Measurements from ENCODE around the gene CIPC.

CIPC gene

DNA sequence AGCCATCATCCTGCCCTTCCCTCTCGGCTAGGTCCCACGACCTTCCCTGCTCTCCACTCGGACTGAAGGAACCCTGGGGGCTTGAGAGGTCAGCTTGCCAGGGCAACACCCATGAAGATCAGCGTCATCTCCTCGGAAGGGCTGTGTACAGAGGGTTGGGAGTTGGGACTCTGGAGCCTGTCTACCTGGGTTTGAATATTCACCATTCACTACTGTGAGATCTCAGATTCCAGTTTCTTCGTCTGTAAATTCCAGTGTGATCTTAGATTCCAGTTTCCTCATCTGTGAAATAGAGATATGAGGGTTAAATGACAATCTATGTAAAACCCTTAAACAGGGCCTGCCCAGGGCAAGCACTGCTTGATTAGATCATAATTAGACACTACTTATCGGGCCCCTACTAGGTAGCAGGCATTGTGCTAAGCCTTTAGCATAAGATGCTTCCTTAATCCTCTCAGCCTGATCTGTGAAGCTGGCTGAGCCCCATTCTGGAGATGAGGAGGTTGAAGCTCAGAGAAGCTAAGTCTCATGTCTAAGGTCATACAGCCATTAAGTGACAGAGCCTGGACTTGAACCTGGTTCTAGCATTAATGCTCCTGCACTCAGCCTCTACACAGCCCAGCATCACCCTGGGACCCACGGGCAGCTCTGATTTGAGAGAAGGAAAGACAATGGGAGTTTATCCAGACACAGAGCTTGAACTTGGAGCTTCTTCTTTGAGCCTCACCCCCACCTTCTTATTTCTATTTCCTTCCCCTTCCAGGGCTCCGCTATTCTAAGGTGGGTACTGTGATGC, 44.1 kb downstream of the CIPC start:
- Histone ChIP-seq H3K4me1 (ENCODE audit: control insufficient read depth, insufficient read depth, low read length) (no peaks in the 10 kb centered on the region), H3K27ac (ENCODE audit: low read depth, low read length) (no peak overlapping the region), H3K36me3 (ENCODE audit: control insufficient read depth, insufficient read depth, low read length) (no peaks in the 10 kb centered on the region), H3K4me3 (ENCODE audit: low read length) (no peak overlapping the region), H3K27me3 (ENCODE audit: control insufficient read depth, insufficient read depth, low read length) (peaks cover 50% of the 10 kb centered on the region), H3K9ac (ENCODE audit: low read length) (no peak overlapping the region)

DNA sequence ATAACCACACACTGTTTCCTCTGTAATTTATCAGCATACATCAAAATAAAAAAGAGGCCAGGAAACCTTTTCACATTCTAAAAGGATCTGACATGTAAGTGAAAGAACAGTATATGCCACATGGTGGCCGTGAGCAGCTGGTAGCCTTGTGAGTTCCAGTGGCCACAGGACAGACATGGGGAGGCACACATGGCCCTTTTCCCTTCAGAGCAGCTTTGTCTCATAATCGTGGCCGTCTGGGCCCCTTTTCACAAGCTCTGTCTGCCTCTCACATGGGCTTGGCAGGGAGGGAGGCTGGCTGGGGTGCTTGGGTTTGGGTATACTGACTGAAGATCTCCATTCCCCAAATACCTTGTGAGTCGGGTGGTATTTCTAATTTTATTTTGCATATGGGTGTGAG, 45.0 kb downstream of the CIPC start:
- Histone ChIP-seq H3K27me3 (ENCODE audit: control insufficient read depth, insufficient read depth, low read length) (peaks cover 45% of the 10 kb centered on the region), H3K4me3 (ENCODE audit: low read length) (no peak overlapping the region), H3K27ac (ENCODE audit: low read depth, low read length) (no peak overlapping the region), H3K9ac (ENCODE audit: low read length) (no peak overlapping the region), H3K4me1 (ENCODE audit: control insufficient read depth, insufficient read depth, low read length) (no peaks in the 10 kb centered on the region), H3K36me3 (ENCODE audit: control insufficient read depth, insufficient read depth, low read length) (no peaks in the 10 kb centered on the region)

DNA sequence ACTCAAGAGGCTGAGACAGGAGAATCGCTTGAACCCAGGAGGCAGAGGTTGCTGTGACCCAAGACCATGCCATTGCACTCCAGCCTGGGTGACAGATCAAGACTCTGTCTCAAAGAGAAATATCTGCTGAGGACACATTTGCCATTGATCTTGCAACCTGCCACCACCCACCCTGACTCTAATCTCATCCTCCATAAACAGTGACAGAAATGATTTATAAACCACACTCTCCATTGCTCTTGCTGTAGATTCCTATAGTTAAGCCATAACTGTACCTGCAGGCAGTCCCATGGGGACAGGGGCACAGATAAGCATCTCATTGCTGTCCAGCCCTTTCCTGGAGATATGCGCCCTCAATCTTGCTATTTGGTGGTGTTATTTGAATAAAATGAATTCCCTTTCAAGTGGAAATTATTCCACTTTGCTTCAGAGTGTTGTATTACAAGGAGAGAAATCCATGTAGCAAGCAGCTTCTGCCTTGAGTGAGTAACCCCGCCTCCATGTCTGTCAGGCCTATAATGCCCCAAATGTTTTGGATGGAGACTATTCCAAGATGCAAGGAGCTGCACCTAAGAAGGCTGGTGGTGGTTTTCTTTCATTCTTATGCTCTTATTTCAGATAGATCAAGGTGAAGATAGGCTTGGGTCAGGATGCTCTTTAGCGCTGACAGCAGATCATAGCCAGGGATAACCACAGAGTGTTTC, 46.5 kb downstream of the CIPC start:
- Histone ChIP-seq H3K27ac (ENCODE audit: low read depth, low read length) (no peak overlapping the region), H3K4me3 (ENCODE audit: low read length) (no peak overlapping the region), H3K36me3 (ENCODE audit: control insufficient read depth, insufficient read depth, low read length) (no peaks in the 10 kb centered on the region), H3K9ac (ENCODE audit: low read length) (no peak overlapping the region), H3K27me3 (ENCODE audit: control insufficient read depth, insufficient read depth, low read length) (peaks cover 34% of the 10 kb centered on the region), H3K4me1 (ENCODE audit: control insufficient read depth, insufficient read depth, low read length) (no peaks in the 10 kb centered on the region)

DNA sequence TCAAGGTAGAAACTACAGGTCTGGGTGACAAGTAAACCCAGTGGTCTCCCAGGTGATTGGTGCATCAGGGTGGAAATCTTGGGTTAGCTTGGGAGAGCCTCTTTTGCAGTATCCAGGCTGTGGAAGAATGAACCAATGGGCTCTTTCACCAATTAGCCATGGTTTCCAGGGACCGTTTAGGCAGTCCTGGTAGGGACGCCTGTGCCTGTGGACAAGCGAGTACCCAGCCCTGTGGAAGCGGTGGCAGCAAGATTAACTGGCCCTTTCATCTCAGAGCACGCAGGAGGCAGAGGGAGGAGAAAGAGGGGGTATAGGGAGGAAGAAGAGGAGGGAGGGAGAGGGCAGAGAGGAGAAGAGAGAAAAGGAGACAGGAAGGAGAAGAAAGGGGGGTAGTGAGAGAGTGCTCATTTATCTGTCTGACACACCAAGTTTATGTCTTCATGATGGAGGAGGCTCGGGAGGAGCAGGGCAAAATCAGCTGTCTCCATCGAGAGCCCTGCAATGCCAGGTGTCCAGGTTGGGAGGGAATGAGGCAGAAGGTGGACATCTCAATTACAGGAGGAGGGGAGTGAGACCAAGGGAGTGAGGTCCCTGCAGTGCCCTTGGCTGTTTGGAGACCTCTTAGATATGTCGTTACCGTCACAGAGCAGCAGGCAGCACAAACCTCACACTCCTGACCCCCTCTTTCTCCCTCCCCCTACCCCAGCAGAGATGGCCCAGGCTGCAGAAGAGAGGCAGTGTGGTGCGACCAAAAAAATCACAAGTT, 48.1 kb downstream of the CIPC start:
- Histone ChIP-seq H3K9ac (ENCODE audit: low read length) (no peak overlapping the region), H3K36me3 (ENCODE audit: control insufficient read depth, insufficient read depth, low read length) (no peaks in the 10 kb centered on the region), H3K4me3 (ENCODE audit: low read length) (no peak overlapping the region), H3K27ac (ENCODE audit: low read depth, low read length) (no peak overlapping the region), H3K4me1 (ENCODE audit: control insufficient read depth, insufficient read depth, low read length) (no peaks in the 10 kb centered on the region), H3K27me3 (ENCODE audit: control insufficient read depth, insufficient read depth, low read length) (peaks cover 20% of the 10 kb centered on the region)

DNA sequence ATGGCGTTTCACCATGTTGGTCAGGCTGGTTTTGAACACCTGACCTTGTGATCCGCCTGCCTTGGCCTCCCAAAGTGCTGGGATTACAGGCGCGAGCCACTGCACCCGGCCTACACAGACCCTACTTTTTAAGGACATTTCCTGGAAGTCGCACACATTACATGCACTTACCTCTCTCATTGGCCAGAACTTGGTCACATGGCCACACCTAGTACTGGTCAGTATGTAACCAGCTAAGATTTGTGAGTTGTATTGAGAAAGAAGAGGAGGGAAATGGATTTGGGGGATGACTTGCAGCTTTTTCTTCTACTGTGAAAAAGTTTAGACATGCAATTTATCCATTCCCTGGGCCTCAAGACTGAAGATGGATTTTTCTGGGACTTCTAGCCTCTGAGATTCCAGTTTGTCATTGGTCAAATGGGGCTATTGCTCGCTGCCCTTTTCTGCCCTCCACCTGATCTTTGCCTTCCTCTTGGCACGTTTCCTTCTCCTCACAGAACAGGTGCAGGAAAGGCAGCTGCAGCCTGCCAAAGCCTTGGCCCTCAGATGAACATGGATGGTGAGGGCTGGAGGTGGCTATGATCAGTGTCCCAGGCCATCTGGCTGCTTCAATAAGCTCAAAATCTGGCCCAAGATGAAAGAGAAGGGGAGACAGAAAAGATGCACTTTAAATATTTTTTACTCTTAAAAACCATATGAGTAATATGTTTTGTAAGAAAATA, 50.6 kb downstream of the CIPC start:
- no peaks in the 10 kb centered on the region for H3K4me1 ChIP-seq (ENCODE audit: control insufficient read depth, insufficient read depth, low read length)
- H3K27ac ChIP-seq (ENCODE audit: low read depth, low read length) = no peak overlapping the region
- no peak overlapping the region for H3K9ac ChIP-seq (ENCODE audit: low read length)
- no peak overlapping the region for H3K4me3 ChIP-seq (ENCODE audit: low read length)
- H3K36me3 ChIP-seq (ENCODE audit: control insufficient read depth, insufficient read depth, low read length) = no peaks in the 10 kb centered on the region
- H3K27me3 ChIP-seq (ENCODE audit: control insufficient read depth, insufficient read depth, low read length) = peaks cover 7% of the 10 kb centered on the region

DNA sequence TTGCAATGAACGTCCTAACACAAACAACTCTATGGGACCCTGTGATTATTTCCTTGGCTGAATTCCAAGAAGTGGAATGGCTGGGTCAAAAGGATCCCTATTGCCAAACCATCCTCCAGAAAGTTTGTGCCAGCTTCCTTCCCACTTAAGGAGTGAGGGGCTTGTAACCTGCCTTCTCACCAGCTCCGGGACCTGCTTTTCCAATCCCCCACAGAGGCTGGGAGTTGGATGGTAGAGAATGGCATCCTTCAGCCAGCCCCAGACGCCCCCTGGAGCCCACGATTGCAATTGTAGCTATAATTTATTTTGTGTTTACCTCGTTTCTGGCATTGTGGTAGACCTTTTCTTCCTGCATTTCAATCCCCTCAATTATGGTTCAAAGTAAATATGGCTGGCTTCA, 53.2 kb downstream of the CIPC start:
- no peak overlapping the region for H3K9ac ChIP-seq (ENCODE audit: low read length)
- H3K4me3 ChIP-seq (ENCODE audit: low read length) = no peak overlapping the region
- no peaks in the 10 kb centered on the region for H3K36me3 ChIP-seq (ENCODE audit: control insufficient read depth, insufficient read depth, low read length)
- no peaks in the 10 kb centered on the region for H3K4me1 ChIP-seq (ENCODE audit: control insufficient read depth, insufficient read depth, low read length)
- H3K27me3 ChIP-seq (ENCODE audit: control insufficient read depth, insufficient read depth, low read length) = no peaks in the 10 kb centered on the region
- no peak overlapping the region for H3K27ac ChIP-seq (ENCODE audit: low read depth, low read length)

DNA sequence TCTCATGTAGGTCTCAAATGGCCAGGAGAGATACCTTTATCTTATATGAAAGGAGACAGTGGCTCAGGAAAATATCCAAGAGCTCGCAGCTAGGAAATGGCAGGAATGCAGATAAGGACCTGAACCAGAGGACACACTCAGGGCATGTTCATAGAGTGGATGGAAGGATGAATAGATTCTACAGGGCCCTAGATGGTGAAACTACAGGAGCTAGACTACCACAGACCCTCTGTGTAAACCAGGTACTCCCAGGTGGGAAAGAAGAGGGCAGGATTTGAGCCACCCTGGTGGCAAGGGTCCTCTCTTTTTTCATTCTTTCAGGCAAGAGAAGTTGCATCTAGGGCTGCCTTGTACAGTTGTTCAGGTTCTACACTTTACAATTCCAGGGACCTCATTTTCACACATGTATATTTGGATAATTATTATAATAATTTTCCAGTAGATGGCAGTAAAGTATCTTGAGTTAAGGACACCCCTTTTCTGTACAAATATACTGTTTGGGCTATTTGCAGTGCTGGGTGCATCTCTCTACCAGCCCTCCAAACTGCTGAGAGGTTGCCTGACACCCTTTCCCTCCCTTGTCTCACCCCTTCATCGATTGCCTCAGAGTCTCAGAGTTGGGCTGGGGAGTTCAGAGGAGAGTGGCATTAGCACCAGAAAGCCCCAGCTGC, 54.0 kb downstream of the CIPC start:
- Histone ChIP-seq H3K4me3 (ENCODE audit: low read length) (no peak overlapping the region), H3K27ac (ENCODE audit: low read depth, low read length) (no peak overlapping the region), H3K4me1 (ENCODE audit: control insufficient read depth, insufficient read depth, low read length) (no peaks in the 10 kb centered on the region), H3K27me3 (ENCODE audit: control insufficient read depth, insufficient read depth, low read length) (no peaks in the 10 kb centered on the region), H3K9ac (ENCODE audit: low read length) (no peak overlapping the region), H3K36me3 (ENCODE audit: control insufficient read depth, insufficient read depth, low read length) (no peaks in the 10 kb centered on the region)

DNA sequence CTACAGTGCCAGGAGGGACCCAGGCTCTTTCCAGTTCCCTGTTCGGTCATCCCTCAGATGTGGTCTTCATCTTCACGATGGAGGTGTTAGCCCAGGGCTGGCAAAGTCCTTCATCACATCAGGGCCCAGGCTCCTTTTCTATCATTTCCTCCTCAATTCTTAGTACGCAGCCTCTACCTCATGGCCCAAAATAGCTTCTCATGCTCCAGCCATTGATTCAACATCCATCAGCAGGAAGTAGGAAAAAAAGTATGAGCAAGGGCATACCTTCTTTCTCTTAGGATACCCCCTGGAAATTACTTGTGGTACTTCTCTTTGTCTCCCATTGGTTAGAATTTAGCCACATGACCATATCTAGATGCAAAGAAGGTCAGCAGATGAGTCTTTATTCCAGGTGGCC, 55.7 kb downstream of the CIPC start:
- peaks cover 5% of the 10 kb centered on the region for H3K4me1 ChIP-seq (ENCODE audit: control insufficient read depth, insufficient read depth, low read length)
- H3K9ac ChIP-seq (ENCODE audit: low read length) = no peak overlapping the region
- H3K4me3 ChIP-seq (ENCODE audit: low read length) = no peak overlapping the region
- no peaks in the 10 kb centered on the region for H3K27me3 ChIP-seq (ENCODE audit: control insufficient read depth, insufficient read depth, low read length)
- no peaks in the 10 kb centered on the region for H3K36me3 ChIP-seq (ENCODE audit: control insufficient read depth, insufficient read depth, low read length)
- H3K27ac ChIP-seq (ENCODE audit: low read depth, low read length) = no peak overlapping the region

DNA sequence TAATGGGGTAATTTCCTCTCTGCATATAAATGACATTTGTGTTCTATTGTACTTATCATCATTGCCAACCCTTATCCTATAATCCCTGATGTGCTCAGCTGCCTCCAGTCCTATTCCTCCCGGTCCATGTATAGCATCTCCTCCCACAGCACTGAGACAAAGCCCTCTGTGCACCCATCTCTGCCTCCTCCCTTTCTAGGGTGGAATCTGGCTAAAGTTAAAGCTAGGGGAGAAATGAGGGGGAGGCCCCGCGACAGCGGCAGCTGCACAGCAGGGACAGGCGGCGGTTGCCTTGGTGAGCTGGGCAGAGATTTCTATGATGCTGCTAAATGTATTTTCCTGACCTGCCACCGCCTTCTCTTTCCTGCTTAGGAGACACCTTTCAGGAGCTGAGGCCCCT, 56.4 kb downstream of the CIPC start:
- peaks cover 7% of the 10 kb centered on the region for H3K4me1 ChIP-seq (ENCODE audit: control insufficient read depth, insufficient read depth, low read length)
- H3K9ac ChIP-seq (ENCODE audit: low read length) = no peak overlapping the region
- no peak overlapping the region for H3K4me3 ChIP-seq (ENCODE audit: low read length)
- H3K27me3 ChIP-seq (ENCODE audit: control insufficient read depth, insufficient read depth, low read length) = no peaks in the 10 kb centered on the region
- no peaks in the 10 kb centered on the region for H3K36me3 ChIP-seq (ENCODE audit: control insufficient read depth, insufficient read depth, low read length)
- no peak overlapping the region for H3K27ac ChIP-seq (ENCODE audit: low read depth, low read length)

DNA sequence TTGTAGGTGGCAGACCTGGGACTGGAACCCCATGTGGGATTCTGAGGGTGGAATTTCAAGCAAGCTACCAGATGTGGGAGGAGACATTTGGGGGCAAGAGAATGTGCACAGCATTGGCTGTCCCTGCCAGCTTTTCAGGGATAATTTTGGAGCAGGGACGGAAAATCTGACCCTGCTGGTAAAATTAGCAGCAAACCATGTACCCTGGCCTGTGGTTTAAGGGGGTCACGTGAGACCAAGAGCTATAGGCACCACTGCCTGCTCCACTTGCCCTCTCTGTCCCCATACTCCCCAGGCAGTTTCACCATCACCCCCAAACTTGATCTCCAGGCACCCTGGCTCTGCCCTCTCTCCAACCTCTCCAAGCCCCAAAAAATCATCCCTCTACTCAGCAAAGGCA, 57.0 kb downstream of the CIPC start:
- Histone ChIP-seq H3K27ac (ENCODE audit: low read depth, low read length) (no peak overlapping the region), H3K9ac (ENCODE audit: low read length) (no peak overlapping the region), H3K27me3 (ENCODE audit: control insufficient read depth, insufficient read depth, low read length) (no peaks in the 10 kb centered on the region), H3K4me1 (ENCODE audit: control insufficient read depth, insufficient read depth, low read length) (peaks cover 7% of the 10 kb centered on the region), H3K4me3 (ENCODE audit: low read length) (no peak overlapping the region), H3K36me3 (ENCODE audit: control insufficient read depth, insufficient read depth, low read length) (no peaks in the 10 kb centered on the region)

DNA sequence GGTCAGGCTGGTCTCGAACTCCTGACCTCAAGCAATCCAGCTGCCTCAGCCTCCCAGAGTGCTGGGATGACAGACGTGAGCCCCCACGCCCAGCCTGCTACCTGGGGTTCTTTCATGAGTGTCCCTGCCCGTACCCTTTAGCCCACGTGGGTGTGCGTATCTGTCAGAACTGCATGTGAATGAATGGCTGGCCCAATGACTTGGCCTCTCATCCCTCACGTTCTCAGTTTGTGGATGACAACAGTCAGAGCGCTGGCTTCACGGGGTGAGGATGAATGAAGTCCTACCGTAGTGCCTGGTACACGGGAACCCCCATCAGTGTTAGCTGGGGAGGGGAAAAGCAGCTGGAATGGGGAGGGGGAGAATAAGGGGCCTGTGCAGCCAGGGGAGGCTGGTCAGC, 59.7 kb downstream of the CIPC start:
- Histone ChIP-seq H3K4me1 (ENCODE audit: control insufficient read depth, insufficient read depth, low read length) (peaks cover 7% of the 10 kb centered on the region), H3K9ac (ENCODE audit: low read length) (no peak overlapping the region), H3K4me3 (ENCODE audit: low read length) (no peak overlapping the region), H3K27me3 (ENCODE audit: control insufficient read depth, insufficient read depth, low read length) (no peaks in the 10 kb centered on the region), H3K27ac (ENCODE audit: low read depth, low read length) (no peak overlapping the region), H3K36me3 (ENCODE audit: control insufficient read depth, insufficient read depth, low read length) (no peaks in the 10 kb centered on the region)
